HG03066 (cell line): ENCODE results near the gene TMEM163.
"Not testable (repeated sequence)": the region's sequence is repeated elsewhere in the genome, so short reads cannot be mapped to it uniquely, and the experiment has no call there.

Source experiments
- ATAC-seq: cut with Tn5 transposase; IDR thresholded peaks from one replicate; pipeline ENCODE4 v1.9.1; 2021; ENCODE audit warnings: low read depth; ENCODE audit not compliant: unreplicated experiment

The TMEM163 gene

DNA sequence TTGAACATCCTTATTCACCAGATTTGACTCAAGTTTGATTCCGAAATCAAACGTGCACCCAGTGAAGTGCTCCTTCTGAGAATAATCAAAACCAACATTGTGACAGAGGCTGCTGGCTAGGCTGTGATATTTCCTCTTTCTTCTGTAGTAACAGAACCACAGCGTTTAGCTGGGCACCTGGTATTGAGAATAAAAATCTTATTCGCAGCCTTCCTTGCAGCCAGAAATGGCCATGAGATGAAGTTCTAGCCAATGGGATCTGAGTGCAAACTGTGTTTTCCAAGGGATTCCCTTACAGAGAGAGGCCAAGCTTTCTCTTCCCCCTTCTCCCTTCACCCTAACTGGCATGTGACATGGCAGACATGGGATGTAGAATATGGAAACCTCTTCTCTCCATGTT, 51.7 kb downstream of the TMEM163 start:
- ATAC-seq = no peak

- ATAC-seq = no peak
These were observed 52.9 kb downstream of the TMEM163 start for GRCh38 chr2:134665727-134666506.

DNA sequence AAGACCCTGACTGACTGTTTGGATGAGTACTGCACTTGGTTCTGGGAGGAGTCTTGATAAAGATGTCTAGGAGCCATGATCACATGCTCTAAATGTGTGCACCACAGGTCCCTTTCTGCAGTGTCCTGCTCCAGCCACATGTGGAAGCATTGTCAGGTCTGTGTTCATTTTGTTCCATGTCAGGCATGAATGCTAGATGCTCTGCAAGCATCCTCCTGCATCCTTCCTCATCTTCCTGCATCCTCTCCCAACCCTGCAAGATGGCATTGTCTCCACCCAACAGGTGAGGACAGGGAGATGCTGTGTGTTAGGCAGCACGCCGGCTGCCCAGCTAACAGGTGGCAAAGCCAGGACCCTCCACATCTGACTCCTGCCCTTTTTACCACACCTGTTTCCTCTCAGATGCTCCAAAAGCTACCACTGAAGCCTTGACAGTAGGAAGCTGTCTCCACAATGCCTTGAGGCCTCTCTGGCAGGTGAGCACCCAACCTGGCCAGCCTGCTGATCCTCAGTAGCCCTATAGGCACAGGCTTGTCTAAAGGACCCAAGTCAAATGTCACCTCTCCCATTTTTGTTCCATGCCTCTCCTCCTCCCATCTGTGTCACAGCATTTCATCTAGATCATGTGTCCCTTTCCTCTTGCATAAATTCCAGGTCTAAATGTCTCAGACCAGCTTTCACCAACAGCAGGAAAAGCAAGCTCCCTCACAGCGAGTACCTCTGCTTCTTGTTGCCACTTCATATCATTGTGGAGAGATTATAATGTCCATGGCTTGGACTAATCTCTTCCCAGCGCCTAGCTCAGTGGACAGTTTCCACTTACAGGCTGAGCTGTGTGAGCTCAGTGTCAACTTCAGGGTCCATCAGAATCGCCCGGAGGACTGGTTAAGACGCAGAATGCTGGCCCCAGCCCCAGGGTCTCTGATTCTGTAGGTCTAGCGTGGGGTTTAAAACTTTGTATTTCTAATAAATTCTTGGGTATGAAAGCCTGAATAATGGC, 55.0 kb downstream of the TMEM163 start:
- ATAC-seq = no peak

GRCh38 chr2:134662751-134663150, 56.0 kb downstream of the TMEM163 start:
- no peak for ATAC-seq

DNA sequence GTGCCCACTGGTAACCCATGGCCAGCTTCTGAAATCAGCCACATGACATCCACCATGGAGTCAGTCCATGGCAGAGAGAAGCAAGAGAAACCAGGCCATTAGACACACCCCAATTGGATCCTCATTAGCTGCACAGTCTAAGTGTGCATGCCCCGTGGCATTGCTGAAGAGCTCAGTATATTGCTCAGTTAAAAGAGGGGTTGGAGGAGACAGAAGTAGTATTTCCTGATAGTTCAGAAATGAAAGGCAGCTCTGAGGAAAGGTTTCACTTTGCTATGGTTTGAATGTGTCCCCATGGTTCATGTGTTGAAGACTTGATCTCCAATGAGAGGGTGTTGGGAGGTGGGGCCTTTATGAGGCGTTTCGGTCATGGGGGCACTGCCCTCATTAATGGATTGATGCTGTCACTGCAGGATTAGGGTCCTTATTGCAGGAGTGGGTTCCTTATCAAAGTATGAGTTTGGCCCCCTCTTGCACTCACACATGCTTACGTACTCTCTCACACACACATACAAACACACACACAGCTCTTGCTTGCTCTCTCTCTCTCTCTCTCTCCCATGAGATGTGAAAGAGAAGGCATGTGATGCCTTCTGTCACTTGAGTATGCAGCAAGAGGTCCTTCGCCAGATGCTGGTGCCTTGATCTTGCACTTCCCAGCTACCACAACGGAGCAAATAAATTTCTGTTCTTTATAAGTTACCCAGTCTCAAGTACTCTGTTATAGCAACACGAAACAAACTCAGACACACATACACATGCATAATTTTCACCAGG, 58.0 kb downstream of the TMEM163 start:
- ATAC-seq = no peak

GRCh38 chr2:134659724-134660123, 59.1 kb downstream of the TMEM163 start:
- ATAC-seq = no peak

- no peak for ATAC-seq
These were observed 61.0 kb downstream of the TMEM163 start for GRCh38 chr2:134657650-134658250.

- ATAC-seq = not testable (repeated sequence)
These were observed 62.4 kb downstream of the TMEM163 start for GRCh38 chr2:134656391-134656790.

DNA sequence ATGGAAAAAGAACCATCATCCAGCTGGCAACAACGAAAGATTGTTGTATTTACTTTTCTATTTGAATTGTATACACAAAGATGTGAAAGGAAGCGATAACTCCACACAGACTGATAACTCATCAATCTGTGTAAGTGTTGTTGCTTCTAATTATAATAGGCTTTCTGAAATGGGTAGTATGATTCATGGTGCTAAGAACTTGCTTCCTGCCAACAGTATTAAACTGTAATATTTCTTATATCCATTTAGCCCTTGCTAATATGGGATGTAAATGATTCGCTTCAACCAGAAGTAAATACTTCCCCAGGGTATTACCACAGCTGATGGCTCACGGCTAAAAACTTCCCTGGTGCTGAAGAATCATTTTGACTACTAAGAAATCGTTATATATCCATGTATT, 70.2 kb downstream of the TMEM163 start:
- ATAC-seq = no peak

DNA sequence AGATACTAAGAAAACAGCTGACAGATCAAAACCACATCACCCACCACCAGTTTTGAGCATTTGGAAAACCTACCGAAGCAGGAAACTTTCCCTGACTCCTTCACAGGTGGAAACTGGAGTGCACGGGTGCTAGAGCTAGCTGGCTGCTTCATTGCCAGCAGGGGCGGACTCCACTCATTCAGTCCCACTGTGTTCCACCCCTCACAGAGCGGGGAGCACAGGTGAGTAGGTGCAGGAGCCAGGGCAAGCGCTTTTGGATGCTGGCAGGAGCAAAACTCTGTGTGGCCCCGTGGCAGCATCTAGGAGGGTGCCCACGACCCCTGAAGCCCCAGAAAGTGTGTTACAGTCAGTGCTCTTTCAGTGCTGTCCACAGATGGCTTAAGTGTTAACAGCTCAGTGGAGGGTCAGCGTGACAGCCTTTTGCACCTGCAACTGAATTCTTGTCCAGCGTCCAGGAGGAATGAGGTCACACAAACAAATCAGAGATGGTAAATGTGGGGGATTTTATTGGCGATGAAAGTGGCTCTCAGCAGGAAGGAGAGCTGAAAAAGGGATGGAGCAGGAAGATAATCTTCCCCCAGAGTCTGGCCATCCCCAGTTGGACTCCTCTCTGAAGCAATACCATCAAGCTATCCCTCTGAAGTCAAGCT, 71.1 kb downstream of the TMEM163 start:
- no peak for ATAC-seq

GRCh38 chr2:134642938-134643337, 75.9 kb downstream of the TMEM163 start:
- no peak for ATAC-seq

DNA sequence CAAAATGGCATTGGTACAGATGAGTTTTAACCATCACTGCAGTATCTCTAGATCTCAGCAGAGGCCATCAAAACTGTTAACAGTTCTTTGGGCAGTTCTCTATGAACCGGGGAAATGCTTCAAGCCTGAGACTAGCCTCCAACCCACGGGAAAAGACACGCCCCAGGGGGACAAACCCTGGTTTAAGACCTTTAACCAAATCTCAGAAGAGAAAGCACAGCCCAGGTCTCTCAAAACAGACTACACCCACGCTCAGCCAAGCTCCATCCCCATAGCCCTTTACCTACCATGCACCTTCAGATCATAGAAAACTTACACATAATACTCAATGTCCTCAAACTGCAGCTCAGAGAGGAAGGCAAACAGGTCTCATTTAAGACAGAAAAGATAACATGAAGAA, 78.3 kb downstream of the TMEM163 start:
- ATAC-seq = no peak

- ATAC-seq = no peak
These were observed 79.5 kb downstream of the TMEM163 start for GRCh38 chr2:134639265-134639664.

GRCh38 chr2:134636714-134637113, 82.1 kb downstream of the TMEM163 start:
- no peak for ATAC-seq

DNA sequence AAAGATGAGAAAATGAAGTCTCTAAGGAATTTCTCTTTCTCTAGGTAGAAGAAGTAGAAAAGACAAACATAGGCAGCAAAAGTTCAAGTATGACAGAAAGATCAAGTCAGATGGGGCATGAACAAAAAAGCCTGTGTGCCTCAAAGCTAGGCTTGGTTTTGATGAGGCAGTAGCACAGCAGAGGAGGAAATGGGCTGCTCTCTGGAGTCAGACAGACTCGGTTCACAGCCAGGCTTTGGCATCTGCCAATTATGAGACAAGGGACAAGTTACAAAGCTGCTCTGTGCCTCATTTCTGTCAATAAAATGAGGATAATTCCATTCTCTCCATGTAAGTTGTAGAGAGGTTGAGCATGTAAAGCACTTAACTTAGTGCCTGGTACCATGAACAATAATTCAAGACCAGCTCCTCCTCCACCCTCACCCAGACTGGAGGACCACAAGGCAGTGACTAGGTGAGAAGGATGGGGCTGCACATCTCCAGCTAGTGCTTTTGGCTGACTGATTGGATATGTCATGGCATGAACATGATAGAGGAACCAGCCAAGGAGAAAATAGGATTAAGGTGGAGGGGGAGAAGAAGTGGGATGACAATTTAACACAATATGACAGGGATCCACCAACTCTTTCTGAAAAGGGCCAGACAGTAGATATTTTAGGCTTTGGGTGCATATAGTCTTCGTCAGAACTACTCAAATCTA, 84.6 kb downstream of the TMEM163 start:
- no peak for ATAC-seq

DNA sequence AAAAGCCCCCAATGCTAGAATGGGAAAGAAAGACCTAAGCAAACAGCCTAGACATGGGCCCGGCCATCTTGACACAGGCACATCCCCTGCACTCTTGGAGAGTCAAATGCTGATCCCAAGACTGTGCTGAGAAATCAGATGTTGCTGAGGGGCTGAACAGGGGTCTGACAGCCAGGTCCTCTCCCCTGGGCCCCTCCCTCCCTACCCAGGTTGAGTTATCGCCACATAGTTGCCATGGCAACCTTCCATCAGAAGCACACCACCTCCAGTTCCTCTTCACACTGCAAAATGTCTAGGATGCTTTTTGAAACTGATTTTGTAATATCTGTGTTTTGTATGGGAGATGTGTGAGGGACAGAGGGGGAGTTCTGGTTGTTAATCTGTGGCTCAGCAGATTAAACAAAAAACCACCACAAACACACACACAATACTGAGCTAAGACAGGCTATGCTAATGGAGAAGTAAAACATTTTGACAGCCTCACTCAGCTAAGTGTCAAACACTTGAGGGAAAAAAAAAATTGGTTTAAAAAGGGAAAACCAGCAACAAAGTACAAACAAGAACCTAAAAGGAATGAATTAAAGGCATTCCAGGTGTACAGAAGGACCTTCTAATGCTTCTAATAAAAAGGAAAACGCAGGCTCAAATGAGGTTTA, 88.2 kb downstream of the TMEM163 start:
- no peak for ATAC-seq

DNA sequence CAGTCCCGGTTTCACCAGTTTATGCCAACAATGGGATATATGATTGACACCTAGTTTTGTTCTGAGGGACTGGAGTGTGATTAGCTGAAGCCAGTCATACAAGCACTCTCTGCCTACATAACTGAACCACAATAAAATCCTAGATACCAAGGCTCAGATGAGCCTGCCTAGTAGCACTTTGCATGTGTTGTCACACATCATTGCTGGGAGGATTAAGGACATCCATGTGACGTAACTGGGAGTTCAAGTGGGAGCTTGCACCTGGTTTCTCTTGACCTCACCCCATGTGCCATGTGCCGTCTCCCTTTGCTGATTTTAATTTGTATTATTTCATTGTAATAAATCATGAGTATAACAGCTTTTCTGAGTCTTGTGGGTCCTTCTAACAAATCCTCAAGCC, 90.3 kb downstream of the TMEM163 start:
- ATAC-seq = no peak

DNA sequence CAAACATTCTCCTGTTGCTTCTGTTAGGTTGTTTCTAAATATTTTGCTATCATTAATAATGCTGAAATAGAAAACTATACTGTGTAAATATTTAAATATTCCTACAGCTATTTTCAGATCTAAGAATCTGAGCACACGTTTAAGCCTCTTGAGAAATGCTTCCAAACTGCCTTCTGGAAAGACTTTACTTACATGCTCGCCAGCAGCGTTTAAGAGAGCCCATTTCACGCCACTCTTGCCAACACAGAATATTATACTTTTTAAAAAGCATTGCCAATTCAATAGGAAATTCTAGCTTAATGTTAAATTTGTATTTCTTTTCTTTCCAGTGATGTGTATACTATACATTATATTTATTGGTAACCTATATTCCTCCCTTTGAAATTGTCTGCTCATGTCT, 92.0 kb downstream of the TMEM163 start:
- ATAC-seq = no peak

- ATAC-seq = no peak
These were observed 93.5 kb downstream of the TMEM163 start for GRCh38 chr2:134625311-134625710.
